Skeletal muscle cell (primary cell): ENCODE results near the gene TARS1.

Experiments used
- DNase-seq: peaks from one replicate; pipeline ENCODE4 v3.0.0-alpha.2; 2010; ENCODE audit warnings: low read depth
- H3K4me3 ChIP-seq: 2 replicates; pipeline ENCODE4 v1.5.1; 2011; ENCODE audit warnings: low read depth, mild to moderate bottlenecking, control low read depth, low read length, moderate library complexity

Gene TARS1

DNA sequence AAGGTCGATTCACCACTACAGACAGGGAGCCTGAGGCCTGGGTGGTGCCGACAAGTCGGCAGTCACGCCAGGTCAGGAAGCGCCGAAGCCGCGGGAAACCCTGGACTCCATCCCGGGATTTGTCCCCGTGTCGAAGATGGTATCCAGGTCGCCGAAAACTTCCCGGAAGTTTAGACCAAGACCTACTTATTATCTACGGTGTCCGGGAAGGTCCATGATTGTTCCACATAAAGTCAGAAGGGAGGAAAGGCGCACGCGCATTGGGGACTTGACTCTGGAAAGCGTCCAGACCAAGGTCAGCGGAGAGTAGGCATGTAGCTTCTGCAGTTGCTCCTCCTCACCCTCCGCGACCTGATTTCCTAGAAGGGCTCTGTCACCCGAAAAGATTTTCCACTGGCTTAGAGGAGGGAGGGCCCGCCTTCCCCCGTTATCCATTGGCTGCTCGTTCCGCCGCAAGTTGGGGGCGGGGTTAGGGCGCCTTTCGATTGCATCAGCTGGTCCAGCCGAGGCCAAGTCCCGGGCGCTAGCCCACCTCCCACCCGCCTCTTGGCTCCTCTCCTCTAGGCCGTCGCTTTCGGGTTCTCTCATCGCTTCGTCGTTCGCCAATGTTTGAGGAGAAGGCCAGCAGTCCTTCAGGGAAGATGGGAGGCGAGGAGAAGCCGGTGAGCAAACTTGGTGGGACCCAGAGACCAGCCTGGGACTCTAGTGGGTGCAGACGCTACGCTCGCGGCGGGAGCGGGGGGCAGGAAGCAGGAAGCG, at the start of gene TARS1:
TARS1 (plus strand) TSS at position 484 of the 759 bp plus-strand sequence; CDS start at position 606, 122 bp downstream.
- peak within 1 kb of the TSS; percentile 88 for H3K4me3 ChIP-seq
- peak; percentile 100 for DNase-seq

GRCh38 chr5:33398501-33398900, 42.3 kb upstream of the TARS1 start:
- no peak for DNase-seq
- no peak overlapping the region for H3K4me3 ChIP-seq

- no peak for DNase-seq
- H3K4me3 ChIP-seq: no peak overlapping the region
These were observed 40.1 kb upstream of the TARS1 start for GRCh38 chr5:33400675-33401074.

GRCh38 chr5:33401482-33402390, 39.0 kb upstream of the TARS1 start:
- no peak overlapping the region for H3K4me3 ChIP-seq
- peak; percentile 41 for DNase-seq

DNA sequence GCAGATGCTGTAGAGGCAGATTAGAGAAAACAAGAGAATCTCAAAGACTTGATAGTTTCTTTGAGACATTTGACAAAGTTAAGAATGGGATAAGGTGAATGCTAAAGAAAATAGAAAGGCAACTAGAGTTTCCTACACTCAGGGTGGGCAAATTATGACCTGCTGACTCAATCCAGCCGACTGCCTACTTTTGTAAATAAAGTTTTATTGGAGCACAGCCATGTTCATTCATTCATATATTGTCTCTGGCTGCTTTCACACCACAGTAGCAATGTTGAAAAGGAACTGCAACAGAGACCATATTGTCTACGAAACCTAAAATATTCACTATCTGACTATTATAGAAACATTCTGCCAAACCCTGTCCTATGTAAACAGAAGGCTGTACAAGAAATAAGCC, 37.6 kb upstream of the TARS1 start:
- DNase-seq: no peak
- H3K4me3 ChIP-seq: no peak overlapping the region

GRCh38 chr5:33408816-33409215, 31.9 kb upstream of the TARS1 start:
- no peak for DNase-seq
- no peak overlapping the region for H3K4me3 ChIP-seq

GRCh38 chr5:33409435-33410170, 31.2 kb upstream of the TARS1 start:
- peak; percentile 91 for DNase-seq

GRCh38 chr5:33410221-33410620, 30.5 kb upstream of the TARS1 start:
- H3K4me3 ChIP-seq: no peak overlapping the region
- no peak for DNase-seq

More at GRCh38 chr5:33409435-33410170, 31.2 kb upstream of the TARS1 start:
- no peak overlapping the region for H3K4me3 ChIP-seq

GRCh38 chr5:33411498-33411897, 29.3 kb upstream of the TARS1 start:
- no peak for DNase-seq
- H3K4me3 ChIP-seq: no peak overlapping the region

DNA sequence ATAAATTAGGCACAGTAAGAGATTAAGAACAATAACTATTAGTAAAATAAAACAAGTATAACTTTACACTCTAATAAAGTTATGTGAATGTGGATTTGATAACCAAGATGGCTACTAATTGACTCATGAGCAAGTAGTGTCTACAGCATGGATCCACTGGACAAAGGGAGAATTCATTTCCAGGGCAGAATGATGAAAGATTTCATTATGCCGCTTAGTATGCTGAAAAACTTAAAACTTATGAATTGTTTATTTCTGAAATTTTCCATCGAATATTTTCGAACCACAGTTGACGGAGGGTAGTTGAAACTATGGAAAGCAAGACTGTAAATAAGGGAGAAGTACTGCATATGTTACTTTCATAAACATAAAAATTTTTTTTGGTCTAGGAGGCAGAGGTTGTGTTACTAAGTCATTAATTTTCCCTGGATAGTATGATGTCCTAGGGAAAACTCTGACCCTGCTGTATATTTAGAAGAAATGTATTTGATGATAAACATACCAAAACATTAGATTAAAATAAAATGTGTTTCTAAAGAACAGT, 24.9 kb upstream of the TARS1 start:
- no peak overlapping the region for H3K4me3 ChIP-seq
- DNase-seq: no peak

DNA sequence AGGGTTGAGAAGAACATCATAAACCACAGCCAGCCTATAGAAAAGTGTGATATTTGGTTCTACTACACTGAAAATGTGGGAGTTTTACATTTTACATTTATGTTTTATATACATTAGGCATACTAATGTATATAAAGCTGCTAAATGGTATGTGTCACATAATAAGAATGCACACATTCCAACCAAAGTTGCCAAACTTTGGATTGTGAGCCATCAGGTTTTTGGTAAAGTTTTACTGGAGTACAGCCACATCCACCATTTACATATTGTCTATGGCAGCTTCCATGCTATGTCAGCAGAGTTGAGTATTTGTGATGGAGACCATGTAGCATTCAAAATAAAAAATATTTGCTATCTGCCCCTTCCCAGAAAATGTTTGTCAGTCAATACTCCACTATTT, 23.1 kb upstream of the TARS1 start:
- H3K4me3 ChIP-seq: no peak overlapping the region
- no peak for DNase-seq

DNA sequence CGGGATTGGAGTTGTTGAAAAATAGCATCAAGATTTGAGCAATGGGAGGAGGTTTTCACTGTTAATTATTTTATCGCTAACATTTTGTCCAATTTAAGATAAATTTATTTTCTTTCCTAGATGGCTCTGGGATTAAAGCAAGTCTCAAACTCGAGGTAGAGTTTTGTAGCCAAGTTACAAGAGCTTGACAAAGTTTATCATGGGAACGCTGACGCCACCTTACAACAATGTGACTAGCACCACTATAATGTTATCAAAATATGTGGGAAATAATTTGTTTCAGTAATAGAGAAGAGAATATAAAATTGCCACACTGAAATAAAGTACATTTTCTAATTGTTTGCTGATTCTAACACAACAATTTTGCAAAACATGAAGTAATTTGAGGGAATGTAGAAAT, 19.8 kb upstream of the TARS1 start:
- H3K4me3 ChIP-seq: no peak overlapping the region
- DNase-seq: no peak

DNA sequence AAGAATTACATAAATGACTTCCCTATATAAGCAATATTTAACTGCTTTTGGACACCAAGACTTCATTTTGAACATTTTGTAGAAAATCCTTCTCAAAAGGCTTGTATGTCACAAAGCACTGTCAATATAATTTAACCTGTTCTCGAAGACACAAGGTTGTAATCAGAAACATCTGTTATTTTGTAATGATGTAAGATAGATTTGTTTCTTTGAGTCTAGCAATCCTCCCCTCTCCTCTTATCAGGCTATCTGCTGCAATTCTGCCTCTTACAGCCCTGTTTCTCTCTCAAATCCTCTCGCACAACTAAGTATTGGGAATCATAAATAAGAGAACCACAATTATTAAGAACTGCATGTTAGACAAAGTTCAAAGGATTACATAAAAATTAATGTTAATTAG, 18.6 kb upstream of the TARS1 start:
- no peak overlapping the region for H3K4me3 ChIP-seq
- DNase-seq: no peak

- DNase-seq: no peak
- H3K4me3 ChIP-seq: no peak overlapping the region
These were observed 17.6 kb upstream of the TARS1 start for GRCh38 chr5:33423018-33423630.

DNA sequence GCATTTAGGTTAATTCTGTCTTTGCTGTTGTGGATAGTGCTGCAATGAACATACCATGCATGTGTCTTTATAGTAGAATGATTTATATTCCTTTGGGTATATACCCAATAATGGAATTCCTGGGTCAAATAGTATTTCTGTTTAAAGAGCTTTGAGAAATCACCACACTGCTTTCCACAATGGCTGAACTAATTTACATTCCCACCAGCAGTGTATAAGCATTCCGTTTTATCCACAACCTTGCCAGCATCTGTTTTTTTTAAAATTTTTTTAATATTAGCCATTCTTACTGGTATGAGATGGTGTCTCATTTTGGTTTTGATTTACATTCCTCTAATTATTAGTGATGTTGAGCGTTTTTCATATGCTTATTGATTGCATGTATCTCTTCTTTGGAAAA, 15.5 kb upstream of the TARS1 start:
- DNase-seq: no peak

GRCh38 chr5:33430983-33431382, 9.8 kb upstream of the TARS1 start:
- no peak overlapping the region for H3K4me3 ChIP-seq
- DNase-seq: no peak

More for the DNA sequence above, 15.5 kb upstream of the TARS1 start:
- no peak overlapping the region for H3K4me3 ChIP-seq

DNA sequence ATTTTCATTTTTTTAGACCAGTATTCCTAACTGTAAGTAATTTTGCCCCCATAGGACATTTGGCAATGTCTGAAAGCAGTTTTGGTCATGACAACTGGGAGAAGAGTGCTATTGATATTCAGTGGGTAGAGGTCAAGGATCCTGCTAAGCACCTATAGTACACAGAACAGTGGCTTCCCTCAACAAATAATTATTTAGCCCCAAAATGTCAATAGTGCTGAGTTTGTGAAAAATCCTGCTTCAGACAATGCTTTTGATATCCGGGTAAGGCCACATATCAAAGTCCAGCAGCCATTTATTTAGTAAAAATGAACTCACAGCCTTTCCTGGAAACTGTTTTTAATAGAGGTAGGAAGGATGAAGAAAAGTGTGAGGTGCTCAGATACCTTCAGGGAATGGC, 8.1 kb upstream of the TARS1 start:
- no peak for DNase-seq
- no peak overlapping the region for H3K4me3 ChIP-seq

- no peak overlapping the region for H3K4me3 ChIP-seq
- DNase-seq: peak; percentile 76
These were observed 7.2 kb upstream of the TARS1 start for GRCh38 chr5:33433303-33434240.
